ENCODE measurements around the gene KRCC1. TPM values are rescaled to one million over a fixed set of nuclear protein-coding genes. Genes with fewer than 3 reads are reported as not detected.

The KRCC1 gene
- total RNA-seq, 1 donor from 2014 or later = 15.5 TPM

- DNase-seq (ENCODE audit: low read depth, low spot score) = no peak
- H3K4me3 Mint-ChIP-seq = no peak overlapping the region
- no peaks in the 10 kb centered on the region for H3K4me1 Mint-ChIP-seq
- no peaks in the 10 kb centered on the region for H3K27me3 Mint-ChIP-seq (ENCODE audit: low read depth)
- TF ChIP-seq, protein P1, sequence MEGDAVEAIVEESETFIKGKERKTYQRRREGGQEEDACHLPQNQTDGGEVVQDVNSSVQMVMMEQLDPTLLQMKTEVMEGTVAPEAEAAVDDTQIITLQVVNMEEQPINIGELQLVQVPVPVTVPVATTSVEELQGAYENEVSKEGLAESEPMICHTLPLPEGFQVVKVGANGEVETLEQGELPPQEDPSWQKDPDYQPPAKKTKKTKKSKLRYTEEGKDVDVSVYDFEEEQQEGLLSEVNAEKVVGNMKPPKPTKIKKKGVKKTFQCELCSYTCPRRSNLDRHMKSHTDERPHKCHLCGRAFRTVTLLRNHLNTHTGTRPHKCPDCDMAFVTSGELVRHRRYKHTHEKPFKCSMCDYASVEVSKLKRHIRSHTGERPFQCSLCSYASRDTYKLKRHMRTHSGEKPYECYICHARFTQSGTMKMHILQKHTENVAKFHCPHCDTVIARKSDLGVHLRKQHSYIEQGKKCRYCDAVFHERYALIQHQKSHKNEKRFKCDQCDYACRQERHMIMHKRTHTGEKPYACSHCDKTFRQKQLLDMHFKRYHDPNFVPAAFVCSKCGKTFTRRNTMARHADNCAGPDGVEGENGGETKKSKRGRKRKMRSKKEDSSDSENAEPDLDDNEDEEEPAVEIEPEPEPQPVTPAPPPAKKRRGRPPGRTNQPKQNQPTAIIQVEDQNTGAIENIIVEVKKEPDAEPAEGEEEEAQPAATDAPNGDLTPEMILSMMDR (conservative IDR thresholded peaks at IDR 0.05) = no peak
- no peaks in the 10 kb centered on the region for H3K9me3 Mint-ChIP-seq
- H3K27ac Mint-ChIP-seq (ENCODE audit: unreplicated experiment) = no peak overlapping the region
- H3K36me3 Mint-ChIP-seq (ENCODE audit: low read depth) = no peaks in the 10 kb centered on the region
Observed at GRCh38 chr2:88061295-88061694, 5.7 kb upstream of the KRCC1 start.

GRCh38 chr2:88060907-88061275 lies 5.3 kb upstream of the KRCC1 start:
- DNase-seq (ENCODE audit: low read depth, low spot score) = no peak
- H3K27me3 Mint-ChIP-seq (ENCODE audit: low read depth) = no peaks in the 10 kb centered on the region
- peaks cover 4% of the 10 kb centered on the region for H3K4me1 Mint-ChIP-seq
- H3K36me3 Mint-ChIP-seq (ENCODE audit: low read depth) = no peaks in the 10 kb centered on the region
- TF ChIP-seq, protein P1 (conservative IDR thresholded peaks at IDR 0.05) = no peak
- no peak overlapping the region for H3K4me3 Mint-ChIP-seq
- H3K27ac Mint-ChIP-seq (ENCODE audit: unreplicated experiment) = no peak overlapping the region
- no peaks in the 10 kb centered on the region for H3K9me3 Mint-ChIP-seq

GRCh38 chr2:88059979-88060906 lies 4.7 kb upstream of the KRCC1 start:
- TF ChIP-seq, protein P1 (conservative IDR thresholded peaks at IDR 0.05) = peak; percentile 83
- H3K27me3 Mint-ChIP-seq (ENCODE audit: low read depth) = no peaks in the 10 kb centered on the region
- no peaks in the 10 kb centered on the region for H3K36me3 Mint-ChIP-seq (ENCODE audit: low read depth)
- peaks cover 7% of the 10 kb centered on the region for H3K4me1 Mint-ChIP-seq
- peak overlapping the region; percentile 47 for H3K4me3 Mint-ChIP-seq
- no peaks in the 10 kb centered on the region for H3K9me3 Mint-ChIP-seq
- H3K27ac Mint-ChIP-seq (ENCODE audit: unreplicated experiment) = no peak overlapping the region
- no peak for DNase-seq (ENCODE audit: low read depth, low spot score)

GRCh38 chr2:88058191-88058590 lies 2.6 kb upstream of the KRCC1 start:
- Mint-ChIP-seq H3K27ac (ENCODE audit: unreplicated experiment) (no peak overlapping the region), H3K36me3 (ENCODE audit: low read depth) (peaks cover 3% of the 10 kb centered on the region), H3K4me3 (peak overlapping the region; percentile 39), H3K27me3 (ENCODE audit: low read depth) (no peaks in the 10 kb centered on the region), H3K9me3 (no peaks in the 10 kb centered on the region), H3K4me1 (peaks cover 27% of the 10 kb centered on the region)
- TF ChIP-seq, protein P1 (conservative IDR thresholded peaks at IDR 0.05) = no peak
- no peak for DNase-seq (ENCODE audit: low read depth, low spot score)

- peak overlapping the region; percentile 59 for H3K4me3 Mint-ChIP-seq
Observed at GRCh38 chr2:88057437-88057844, 1.9 kb upstream of the KRCC1 start.

More at GRCh38 chr2:88057437-88057844, 1.9 kb upstream of the KRCC1 start:
- no peaks in the 10 kb centered on the region for H3K9me3 Mint-ChIP-seq
- DNase-seq (ENCODE audit: low read depth, low spot score) = no peak
- TF ChIP-seq, protein P1 (conservative IDR thresholded peaks at IDR 0.05) = no peak
- peaks cover 3% of the 10 kb centered on the region for H3K36me3 Mint-ChIP-seq (ENCODE audit: low read depth)
- H3K27me3 Mint-ChIP-seq (ENCODE audit: low read depth) = no peaks in the 10 kb centered on the region
- no peak overlapping the region for H3K27ac Mint-ChIP-seq (ENCODE audit: unreplicated experiment)
- peaks cover 31% of the 10 kb centered on the region for H3K4me1 Mint-ChIP-seq
